Hepatocyte (in vitro differentiated cells): ENCODE results near the gene HES4. TPM values are rescaled to one million over a fixed set of nuclear protein-coding genes. Genes with fewer than 3 reads are reported as not detected.
"Not testable (repeated sequence)": the region's sequence is repeated elsewhere in the genome, so short reads cannot be mapped to it uniquely, and the experiment has no call there.

Source experiments
- DNase-seq: peaks from one replicate; pipeline ENCODE4 v3.0.0-alpha.2; 2016; ENCODE audit warnings: low spot score
- H2AFZ ChIP-seq: fragments of 200-600 bp; sonication (generic); 2 replicates; pipeline ENCODE4 v1.6.0; 2016; ENCODE audit warnings: antibody characterized with exemption, mild to moderate bottlenecking
- H3K27ac ChIP-seq: fragments of 200-600 bp; sonication (generic); 2 replicates; pipeline ENCODE4 v1.5.1; 2016; ENCODE audit warnings: mild to moderate bottlenecking
- H3K27me3 ChIP-seq: fragments of 200-600 bp; sonication (generic); 2 replicates; pipeline ENCODE4 v1.6.1; 2016
- H3K36me3 ChIP-seq: fragments of 200-600 bp; sonication (generic); replicated peaks from 2 replicates; pipeline ENCODE4 v1.5.1; 2016; ENCODE audit warnings: low read depth; ENCODE audit not compliant: insufficient read depth
- H3K4me1 ChIP-seq: fragments of 200-600 bp; sonication (generic); 2 replicates; pipeline ENCODE4 v1.5.1; 2016; ENCODE audit warnings: mild to moderate bottlenecking, moderate library complexity; ENCODE audit not compliant: insufficient read depth
- H3K4me2 ChIP-seq: fragments of 200-600 bp; sonication (generic); 2 replicates; pipeline ENCODE4 v1.6.0; 2016
- H3K4me3 ChIP-seq: fragments of 200-600 bp; sonication (generic); 2 replicates; pipeline ENCODE4 v1.5.1; 2016; ENCODE audit warnings: mild to moderate bottlenecking
- H3K79me2 ChIP-seq: fragments of 200-600 bp; sonication (generic); 2 replicates; pipeline ENCODE4 v1.6.0; 2017; ENCODE audit warnings: mild to moderate bottlenecking
- H3K9me2 ChIP-seq: fragments of 200-600 bp; sonication (generic); replicated peaks from 2 replicates; pipeline ENCODE4 v1.6.0; 2017; ENCODE audit warnings: mild to moderate bottlenecking; ENCODE audit not compliant: insufficient read depth
- H3K9me3 ChIP-seq: fragments of 200-600 bp; sonication (generic); 2 replicates; pipeline ENCODE4 v1.5.1; 2016; ENCODE audit warnings: low read depth, mild to moderate bottlenecking
- H4K20me1 ChIP-seq: fragments of 200-600 bp; sonication (generic); 2 replicates; pipeline ENCODE4 v1.6.0; 2016; ENCODE audit warnings: mild to moderate bottlenecking; ENCODE audit not compliant: insufficient read depth, poor library complexity, severe bottlenecking
- CTCF ChIP-seq: fragments of 200-600 bp; sonication (generic); IDR thresholded peaks from 2 replicates; pipeline ENCODE4 v1.5.1; 2016; ENCODE audit warnings: antibody characterized with exemption, mild to moderate bottlenecking; ENCODE audit not compliant: poor library complexity
- EZH2 ChIP-seq: fragments of 200-600 bp; sonication (generic); IDR thresholded peaks from 2 replicates; pipeline ENCODE4 v1.6.1; 2016; ENCODE audit warnings: antibody characterized with exemption, mild to moderate bottlenecking, borderline replicate concordance
- EZH2phosphoT487 ChIP-seq: fragments of 200-600 bp; sonication (generic); IDR thresholded peaks from one replicate; pipeline ENCODE4 v1.6.1; 2018; ENCODE audit warnings: antibody characterized with exemption, mild to moderate bottlenecking, low read depth, moderate library complexity; ENCODE audit not compliant: unreplicated experiment, severe bottlenecking
- WGBS: methylation state at CpG from one replicate; pipeline ENCODE4 v1.1.6; 2016; ENCODE audit warnings: low lambda C conversion rate; ENCODE audit errors: missing lambda C conversion rate; 5-methylcytosine and 5-hydroxymethylcytosine counted together
- polyA plus RNA-seq: library from polyadenylated mRNA; unstranded; fragments of >200 nt; fragmentation: Nextera tagmentation; extraction: Ambion mirVana; gene quantifications from 2 replicates; pipeline ENCODE4 v1.2.1, GENCODE V29; 2016
- total RNA-seq: library from RNA; depleted of rRNA; stranded (reverse); fragments of >200 nt; gene quantifications from 2 replicates; pipeline ENCODE4 v1.2.3, GENCODE V29; 2014

Gene HES4
- total and polyA plus RNA-seq, 2 experiments from 2014 or later = 28.7 to 74.5 TPM

DNA sequence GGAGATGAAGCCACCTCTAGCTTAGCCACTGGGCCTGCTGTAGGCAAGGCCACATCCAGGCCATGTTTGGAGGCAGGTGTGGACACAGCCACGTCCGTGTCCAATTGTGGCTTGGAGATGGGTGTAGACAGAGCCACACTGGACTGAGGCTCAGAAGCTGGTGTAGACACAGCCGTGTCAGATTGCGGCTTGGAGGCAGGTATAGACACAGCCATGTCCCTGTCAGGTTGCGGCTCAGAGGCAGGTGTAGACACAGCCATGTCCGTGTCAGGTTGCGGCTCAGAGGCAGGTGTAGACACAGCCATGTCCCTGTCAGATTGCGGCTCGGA lies 20.2 kb downstream of the HES4 start:
- Histone ChIP-seq H3K9me2 (no peaks in the 10 kb centered on the region), H3K27me3 (no peaks in the 10 kb centered on the region), H3K4me2 (no peak overlapping the region), H3K36me3 (no peaks in the 10 kb centered on the region), H4K20me1 (no peaks in the 10 kb centered on the region), H3K27ac (no peak overlapping the region), H3K4me1 (peaks cover 3% of the 10 kb centered on the region), H3K79me2 (no peaks in the 10 kb centered on the region), H3K4me3 (no peak overlapping the region), H3K9me3 (no peaks in the 10 kb centered on the region), H2AFZ (no peak overlapping the region)
- TF ChIP-seq EZH2phosphoT487 = no peak
- no peak for TF ChIP-seq EZH2
- no peak for TF ChIP-seq CTCF
- DNase-seq = no peak
- WGBS = 96% methylated on average over 9 of the region's 9 CpGs

DNA sequence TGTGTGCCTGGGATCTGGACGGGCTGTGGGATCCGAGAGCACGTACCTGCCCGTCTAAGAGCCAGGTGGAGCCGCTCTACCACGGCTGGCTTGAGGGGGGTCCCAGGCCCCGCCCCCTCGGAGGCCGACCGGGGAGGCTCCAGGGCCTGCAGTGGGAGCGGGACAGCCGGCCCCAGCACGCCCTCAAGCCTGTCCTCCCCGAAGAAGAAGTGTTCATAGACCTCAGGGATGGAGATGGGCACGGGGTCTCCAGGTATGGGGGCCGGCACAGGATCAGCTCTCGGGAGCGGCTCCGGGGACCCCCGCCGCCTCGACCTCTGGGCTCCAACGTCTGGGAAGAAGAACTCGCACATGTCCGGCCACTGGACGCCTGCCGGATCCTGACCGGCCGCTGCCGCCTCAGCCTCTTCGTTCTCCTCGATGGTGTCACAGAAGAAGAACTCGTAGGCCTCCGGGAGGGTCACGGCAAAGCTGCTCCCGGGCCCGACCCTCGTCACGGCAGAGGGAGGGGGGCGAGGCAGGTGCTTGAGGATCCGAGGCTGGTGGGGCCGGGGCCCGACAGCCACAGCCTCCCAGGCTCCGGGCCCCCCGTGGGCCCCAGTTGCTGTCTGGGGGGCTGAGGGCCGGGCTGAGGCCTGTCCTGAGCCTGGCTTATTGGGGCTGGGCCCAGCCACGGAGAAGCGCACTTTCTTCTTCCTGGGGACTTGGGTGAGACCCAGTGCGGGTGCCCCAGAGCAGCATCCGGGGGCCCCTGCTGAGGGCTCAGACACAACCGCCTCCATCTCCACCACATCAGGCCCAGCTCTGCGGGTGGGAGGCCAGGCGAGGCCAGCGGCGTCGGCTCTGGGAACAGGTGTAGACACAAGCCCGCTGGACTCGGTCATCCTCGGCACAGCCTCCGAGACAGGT lies 20.8 kb downstream of the HES4 start:
- TF ChIP-seq EZH2phosphoT487 (no peak), CTCF (no peak), EZH2 (no peak)
- Histone ChIP-seq H3K4me2 (no peak overlapping the region), H3K27me3 (no peaks in the 10 kb centered on the region), H3K4me3 (no peak overlapping the region), H3K4me1 (peaks cover 3% of the 10 kb centered on the region), H3K27ac (no peak overlapping the region), H3K79me2 (no peaks in the 10 kb centered on the region), H2AFZ (no peak overlapping the region), H3K9me2 (no peaks in the 10 kb centered on the region), H3K36me3 (no peaks in the 10 kb centered on the region), H3K9me3 (no peaks in the 10 kb centered on the region), H4K20me1 (no peaks in the 10 kb centered on the region)
- WGBS = 95% methylated on average over 48 of the region's 60 CpGs
- DNase-seq = no peak

- no peaks in the 10 kb centered on the region for H3K27me3 ChIP-seq
- no peak overlapping the region for H3K4me3 ChIP-seq
- no peaks in the 10 kb centered on the region for H3K9me2 ChIP-seq
- H3K36me3 ChIP-seq = no peaks in the 10 kb centered on the region
- H3K4me1 ChIP-seq = peaks cover 3% of the 10 kb centered on the region
- H3K9me3 ChIP-seq = no peaks in the 10 kb centered on the region
- WGBS = 94% methylated on average over 33 of the region's 44 CpGs
- H3K79me2 ChIP-seq = no peaks in the 10 kb centered on the region
- DNase-seq = no peak
- TF ChIP-seq CTCF = no peak
- no peaks in the 10 kb centered on the region for H4K20me1 ChIP-seq
- H3K4me2 ChIP-seq = no peak overlapping the region
- no peak overlapping the region for H3K27ac ChIP-seq
- no peak overlapping the region for H2AFZ ChIP-seq
Measured at GRCh38 chr1:978069-978834, 21.6 kb downstream of the HES4 start.

GRCh38 chr1:976791-977190 lies 23.1 kb downstream of the HES4 start:
- not testable (repeated sequence) for H4K20me1 ChIP-seq, H3K27ac ChIP-seq, H3K9me2 ChIP-seq, H3K9me3 ChIP-seq, H3K27me3 ChIP-seq, H3K79me2 ChIP-seq, H3K4me1 ChIP-seq, H3K36me3 ChIP-seq, H3K4me2 ChIP-seq, H2AFZ ChIP-seq, H3K4me3 ChIP-seq, DNase-seq
- no CpG with 5 or more reads among the region's 39 CpGs for WGBS
